Stimulated activated effector memory CD8-positive, alpha-beta T cell treated with anti-CD3 and anti-CD28 coated beads, Interleukin-12 subunit alpha, Interleukin-12 subunit beta, amount 100 ng/mL, for 72 hours (primary cell): Measurements from ENCODE around the gene TMTC1.

ENCODE experiments used
- ATAC-seq: fragments of 150-1000 bp; cut with Tn5 transposase; 2 replicates; pipeline ENCODE4 v1.10.0; 2021
- DNase-seq, 2 donors: peaks; one replicate each; pipeline ENCODE4 v3.0.0; 2021 to 2022; ENCODE audit warnings: low spot score in 2 of 2
- H3K27ac Mint-ChIP-seq: one replicate; pipeline ENCODE4 v1.8.0; 2022; ENCODE audit warnings: mild to moderate bottlenecking, mixed read lengths
- H3K36me3 Mint-ChIP-seq: one replicate; pipeline ENCODE4 v1.8.0; 2022; ENCODE audit warnings: mild to moderate bottlenecking, mixed read lengths
- H3K4me1 Mint-ChIP-seq: one replicate; pipeline ENCODE4 v1.8.0; 2022; ENCODE audit warnings: mixed read lengths
- H3K4me3 Mint-ChIP-seq: one replicate; pipeline ENCODE4 v1.8.0; 2022; ENCODE audit warnings: mild to moderate bottlenecking, mixed read lengths
- H3K9me3 Mint-ChIP-seq: one replicate; pipeline ENCODE4 v1.8.0; 2022; ENCODE audit warnings: mixed read lengths

Gene TMTC1

DNA sequence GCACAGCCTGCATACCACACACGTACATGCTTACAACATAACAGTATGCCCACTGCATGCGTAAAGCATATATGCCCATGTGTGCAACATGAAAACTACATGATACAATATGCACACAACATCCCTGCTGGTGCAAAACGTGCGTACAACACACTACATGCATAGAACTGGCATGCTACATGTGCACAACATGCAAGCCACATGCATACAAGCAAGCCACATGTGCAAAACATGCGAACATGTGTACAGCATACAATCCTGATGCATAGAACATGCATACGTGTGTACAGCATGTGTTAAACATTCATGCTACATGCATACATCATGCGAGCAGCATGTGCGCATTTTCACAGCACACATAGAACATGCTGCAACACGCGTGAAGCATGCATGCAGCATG, 8.4 kb upstream of the TMTC1 start:
- no peak overlapping the region for H3K27ac Mint-ChIP-seq
- ATAC-seq (no peak), DNase-seq (no peak)
- no peaks in the 10 kb centered on the region for H3K36me3 Mint-ChIP-seq
- no peak overlapping the region for H3K4me3 Mint-ChIP-seq
- no peaks in the 10 kb centered on the region for H3K4me1 Mint-ChIP-seq
- H3K9me3 Mint-ChIP-seq, result peaks cover 9% of the 10 kb centered on the region

DNA sequence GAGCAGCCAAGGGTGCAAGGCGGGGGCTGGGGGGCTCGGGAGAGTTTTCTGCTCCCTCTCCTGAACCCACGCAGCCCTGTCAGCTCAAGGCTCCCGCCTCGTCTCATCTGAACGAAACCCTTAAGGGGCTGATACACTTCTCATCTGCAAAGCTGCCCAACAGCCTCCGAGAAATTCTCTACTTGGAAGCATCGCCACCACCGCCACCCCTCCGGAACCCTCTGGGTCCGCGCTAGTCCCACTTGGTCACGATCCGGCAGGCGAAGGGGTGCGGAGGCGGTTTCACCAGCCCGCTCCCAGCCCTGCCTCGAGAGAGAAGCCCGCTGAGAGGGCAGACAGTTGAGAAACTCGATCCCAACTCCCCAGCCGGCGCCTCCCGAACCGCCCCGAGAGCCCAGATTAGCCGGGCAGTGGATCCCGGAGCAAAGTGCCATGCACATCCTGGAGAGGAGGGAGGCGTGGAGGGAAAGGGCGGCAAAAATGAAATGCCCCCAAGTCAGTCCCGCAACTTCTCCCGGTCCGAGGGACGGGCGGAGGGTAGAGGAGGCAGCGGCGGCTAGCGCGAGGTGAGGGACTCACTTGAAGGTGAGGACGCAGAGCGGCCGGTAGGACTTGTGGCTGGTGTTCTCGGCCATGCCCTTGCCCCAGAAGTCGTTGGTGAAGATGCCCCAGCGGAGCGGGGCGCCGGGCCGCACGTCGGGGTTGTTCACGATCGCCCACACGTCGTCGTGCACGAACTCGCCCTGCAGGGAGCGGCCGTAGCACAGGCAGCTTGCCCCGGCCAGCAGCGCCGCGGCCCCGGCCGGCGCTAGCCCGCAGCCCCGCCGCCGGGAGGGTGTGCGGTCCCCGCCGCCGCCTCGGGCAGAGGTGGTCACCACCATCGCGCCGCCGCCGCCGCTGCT, 620 bp downstream of the TMTC1 start:
- Mint-ChIP-seq H3K27ac (no peak overlapping the region), H3K4me1 (no peaks in the 10 kb centered on the region), H3K9me3 (peaks cover 7% of the 10 kb centered on the region), H3K4me3 (no peak overlapping the region), H3K36me3 (no peaks in the 10 kb centered on the region)
- ATAC-seq (peak; percentile 8), DNase-seq (no peak)

DNA sequence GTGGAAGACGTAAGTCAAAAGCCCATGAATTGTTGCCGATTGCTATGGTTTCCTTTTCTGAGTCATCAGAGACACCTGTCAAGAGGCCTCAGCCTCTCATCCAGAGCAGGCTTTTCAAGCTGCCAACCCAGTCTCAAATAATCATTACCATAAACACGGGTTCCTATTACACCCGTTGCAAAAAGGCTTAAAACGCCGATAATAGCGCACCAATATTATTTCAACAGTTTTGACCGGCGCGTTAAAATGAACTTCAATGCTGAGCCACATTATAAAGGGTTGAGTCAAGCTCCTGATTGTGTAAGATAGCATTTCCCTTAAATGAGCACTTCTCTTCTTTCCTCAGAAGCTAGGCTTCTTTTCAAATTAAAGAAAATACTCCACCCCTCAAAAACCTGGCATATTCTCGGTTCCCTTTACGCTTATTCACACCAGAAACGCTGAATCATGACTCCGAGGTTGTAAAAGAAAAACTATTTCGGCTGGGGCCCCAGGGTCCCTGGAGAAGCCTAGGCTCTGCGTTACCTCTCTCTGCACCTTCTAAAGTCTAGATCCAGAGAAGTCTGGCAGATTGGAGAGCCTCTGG, 1.4 kb downstream of the TMTC1 start:
- Mint-ChIP-seq H3K36me3 (no peaks in the 10 kb centered on the region), H3K4me3 (no peak overlapping the region), H3K27ac (no peak overlapping the region), H3K9me3 (peaks cover 7% of the 10 kb centered on the region), H3K4me1 (no peaks in the 10 kb centered on the region)
- ATAC-seq (no peak), DNase-seq (no peak)

DNA sequence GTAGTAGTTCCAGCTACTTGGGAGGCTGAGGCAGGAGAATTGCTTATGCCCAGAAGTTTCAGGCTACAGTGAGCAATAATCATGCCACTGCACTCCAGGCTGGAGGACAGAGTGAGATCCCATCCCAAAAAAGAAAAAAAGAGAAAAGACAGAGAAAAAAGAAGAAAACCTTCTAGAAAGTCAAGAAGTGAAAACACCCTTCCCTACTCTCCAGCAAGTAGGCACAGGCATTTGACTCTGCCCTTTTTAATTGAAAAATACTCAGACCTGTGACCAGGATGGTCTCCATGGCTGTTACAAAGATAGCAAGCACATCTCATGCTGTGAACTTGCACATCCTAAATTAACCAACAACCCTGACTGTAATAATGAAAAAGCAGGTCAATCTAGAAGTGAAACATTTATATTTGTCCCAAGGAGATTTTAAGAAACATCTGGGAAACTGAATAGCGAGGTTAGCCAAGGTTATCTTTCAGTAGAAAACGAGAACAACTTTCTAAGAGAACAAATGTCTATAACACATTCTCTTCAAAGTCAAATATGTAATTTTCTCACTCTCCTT, 2.0 kb downstream of the TMTC1 start:
- H3K4me3 Mint-ChIP-seq, result no peak overlapping the region
- no peak for ATAC-seq
- no peaks in the 10 kb centered on the region for H3K36me3 Mint-ChIP-seq
- H3K27ac Mint-ChIP-seq, result no peak overlapping the region
- DNase-seq, result no peak
- H3K4me1 Mint-ChIP-seq, result no peaks in the 10 kb centered on the region
- peaks cover 7% of the 10 kb centered on the region for H3K9me3 Mint-ChIP-seq

DNA sequence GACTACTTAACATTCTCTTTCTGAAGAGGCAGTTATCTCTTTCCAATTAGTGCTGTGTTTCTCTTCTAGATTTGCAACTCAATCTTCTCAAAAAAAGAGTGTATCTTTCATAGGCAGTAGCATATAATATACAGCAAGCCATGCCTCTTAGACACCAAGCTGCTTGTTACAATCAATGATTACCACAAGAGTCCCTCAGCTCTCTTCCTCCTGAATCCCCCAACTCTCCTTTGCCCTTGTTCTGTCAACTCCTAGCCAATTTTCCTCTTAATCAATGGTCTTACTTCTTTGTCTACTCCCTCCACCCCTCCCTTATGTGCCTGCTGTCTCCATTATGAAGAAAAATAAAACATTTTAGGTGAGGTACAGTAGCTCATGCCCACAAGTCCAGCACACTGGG, 2.6 kb downstream of the TMTC1 start:
- Mint-ChIP-seq H3K4me3 (no peak overlapping the region), H3K9me3 (peaks cover 10% of the 10 kb centered on the region), H3K27ac (no peak overlapping the region), H3K4me1 (no peaks in the 10 kb centered on the region), H3K36me3 (no peaks in the 10 kb centered on the region)
- ATAC-seq, result no peak
- DNase-seq, result no peak

DNA sequence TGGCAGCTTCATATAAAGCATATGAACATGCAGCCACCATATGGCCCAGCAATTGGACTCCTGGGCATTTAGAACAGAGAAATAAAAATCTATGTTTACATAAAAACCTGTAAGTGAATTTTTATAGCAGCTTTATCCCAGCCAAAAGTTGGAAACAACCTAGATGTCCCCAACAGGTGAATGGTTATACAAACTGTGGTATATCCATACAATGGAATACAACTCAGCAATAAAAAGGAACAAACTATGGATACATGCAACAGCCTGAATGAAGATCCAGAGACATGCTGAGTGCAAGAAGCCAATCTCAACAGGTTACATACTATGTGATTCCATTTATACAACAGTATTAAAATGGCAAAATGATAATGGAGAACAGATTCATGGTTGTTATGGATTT, 3.7 kb downstream of the TMTC1 start:
- DNase-seq (no peak), ATAC-seq (no peak)
- Mint-ChIP-seq H3K9me3 (peaks cover 10% of the 10 kb centered on the region), H3K4me3 (no peak overlapping the region), H3K27ac (no peak overlapping the region), H3K4me1 (no peaks in the 10 kb centered on the region), H3K36me3 (no peaks in the 10 kb centered on the region)

DNA sequence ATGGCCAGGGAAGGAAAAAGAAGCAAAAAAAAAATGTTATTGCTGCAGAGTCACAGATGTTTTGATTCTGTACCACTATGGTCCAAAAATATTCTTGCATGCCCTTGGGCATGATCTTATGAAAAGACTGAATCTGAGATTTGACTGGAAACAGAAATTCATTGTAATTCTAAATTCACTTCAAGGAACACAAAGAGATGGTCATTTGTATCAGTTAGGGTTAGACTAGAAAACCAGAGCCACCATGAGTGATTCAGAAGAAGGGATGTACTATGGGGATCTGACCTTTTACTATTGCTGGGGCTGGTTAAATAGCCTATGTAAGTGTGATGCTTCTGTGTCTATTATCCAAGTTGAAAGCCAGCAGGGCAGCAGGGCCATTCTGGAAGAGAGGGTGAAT, 5.2 kb downstream of the TMTC1 start:
- no peaks in the 10 kb centered on the region for H3K36me3 Mint-ChIP-seq
- H3K27ac Mint-ChIP-seq, result no peak overlapping the region
- no peak for DNase-seq
- peaks cover 13% of the 10 kb centered on the region for H3K9me3 Mint-ChIP-seq
- H3K4me1 Mint-ChIP-seq, result no peaks in the 10 kb centered on the region
- no peak overlapping the region for H3K4me3 Mint-ChIP-seq
- no peak for ATAC-seq

DNA sequence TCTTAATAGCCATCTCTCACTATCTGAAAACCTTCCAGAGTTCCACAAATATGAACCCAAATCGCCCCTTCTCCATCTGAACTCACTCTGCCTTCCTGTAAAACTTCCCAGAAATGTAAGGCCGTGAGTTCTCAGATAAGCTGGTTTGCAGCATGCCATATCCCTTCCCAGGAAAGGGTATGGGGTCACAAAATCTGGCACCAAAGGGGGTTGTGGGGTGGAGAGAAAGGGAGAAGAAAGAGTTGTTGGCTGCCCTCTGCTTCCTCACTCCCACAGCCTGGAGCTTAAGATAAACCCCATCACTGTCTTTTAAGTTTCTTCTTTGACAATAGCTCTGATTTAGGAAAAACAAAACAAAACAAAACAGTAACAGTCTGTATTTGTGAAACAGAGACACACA, 10.7 kb downstream of the TMTC1 start:
- Mint-ChIP-seq H3K4me3 (no peak overlapping the region), H3K4me1 (no peaks in the 10 kb centered on the region), H3K9me3 (peaks cover 9% of the 10 kb centered on the region), H3K27ac (no peak overlapping the region), H3K36me3 (no peaks in the 10 kb centered on the region)
- DNase-seq, result no peak
- ATAC-seq, result no peak

DNA sequence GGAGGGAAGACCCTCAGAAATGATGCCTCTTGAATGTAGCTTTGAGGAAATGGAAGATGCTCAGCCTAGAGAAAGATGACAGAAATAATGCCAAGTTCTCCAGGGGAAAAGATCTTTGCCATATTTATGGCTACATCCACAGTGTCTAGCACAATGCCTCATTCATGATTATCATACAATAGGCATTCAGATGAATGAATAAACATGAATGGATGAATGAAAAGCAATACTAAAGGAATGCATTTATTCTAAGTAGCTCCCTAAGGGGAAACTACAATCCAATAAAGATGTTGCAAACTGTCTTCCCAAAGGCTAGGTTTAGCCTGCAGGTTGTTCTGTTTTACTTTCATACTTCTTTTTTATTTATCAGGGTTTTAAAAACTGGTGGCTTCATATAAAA, 12.0 kb downstream of the TMTC1 start:
- no peaks in the 10 kb centered on the region for H3K36me3 Mint-ChIP-seq
- DNase-seq, result no peak
- no peak overlapping the region for H3K4me3 Mint-ChIP-seq
- H3K4me1 Mint-ChIP-seq, result no peaks in the 10 kb centered on the region
- ATAC-seq, result no peak
- H3K27ac Mint-ChIP-seq, result no peak overlapping the region
- peaks cover 8% of the 10 kb centered on the region for H3K9me3 Mint-ChIP-seq

DNA sequence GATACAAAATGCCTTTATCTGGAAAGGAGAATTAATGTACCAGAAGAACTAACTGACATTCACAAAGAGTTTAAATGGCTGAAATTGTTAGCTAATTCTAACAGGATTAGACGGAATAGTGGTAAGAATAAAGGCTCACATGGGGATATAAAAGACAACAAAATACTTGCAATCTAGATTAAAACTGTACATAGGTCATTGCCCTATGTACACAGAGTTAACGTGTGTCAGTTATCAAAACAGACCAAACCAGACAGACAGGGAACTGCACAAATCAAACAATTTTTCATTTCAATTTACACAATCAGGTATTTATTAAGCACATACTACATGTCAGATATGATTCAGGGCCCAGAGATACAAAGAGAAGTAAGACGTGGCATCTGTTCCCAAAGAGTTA, 12.6 kb downstream of the TMTC1 start:
- no peak overlapping the region for H3K27ac Mint-ChIP-seq
- no peaks in the 10 kb centered on the region for H3K4me1 Mint-ChIP-seq
- no peaks in the 10 kb centered on the region for H3K36me3 Mint-ChIP-seq
- H3K4me3 Mint-ChIP-seq, result no peak overlapping the region
- no peak for ATAC-seq
- no peak for DNase-seq
- peaks cover 6% of the 10 kb centered on the region for H3K9me3 Mint-ChIP-seq

DNA sequence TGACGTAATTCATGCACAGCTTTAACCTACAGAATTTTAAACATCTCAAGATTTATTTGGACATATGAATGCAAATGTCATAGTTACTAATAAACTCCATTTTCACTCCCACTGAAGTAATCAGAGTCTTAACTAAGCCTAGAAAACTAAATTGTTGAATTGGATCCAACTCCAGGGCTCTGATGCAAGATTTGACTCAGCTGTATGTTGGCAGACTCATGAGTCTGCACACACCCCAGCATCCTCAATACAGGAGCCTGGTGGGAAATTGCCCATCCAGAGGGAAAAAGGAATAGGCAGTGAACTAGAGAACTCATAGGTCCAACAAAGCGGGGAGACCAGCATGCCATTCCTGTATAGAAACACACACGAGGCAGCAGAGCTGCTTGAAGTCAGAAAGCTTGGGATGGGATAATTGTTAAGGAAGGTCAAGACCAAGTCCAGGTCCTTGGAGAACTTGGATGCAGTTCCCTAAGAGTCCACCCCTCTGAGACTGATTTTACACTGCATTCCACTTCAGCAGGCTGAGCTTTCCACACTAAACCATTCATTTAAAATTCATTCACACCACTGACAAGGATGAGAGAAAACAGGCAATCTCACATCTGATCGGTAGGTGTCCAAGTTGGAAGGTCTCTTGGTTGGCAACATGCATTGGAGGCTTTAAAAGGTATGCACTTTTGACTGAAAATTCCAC, 14.4 kb downstream of the TMTC1 start:
- Mint-ChIP-seq H3K27ac (no peak overlapping the region), H3K36me3 (no peaks in the 10 kb centered on the region), H3K9me3 (peaks cover 3% of the 10 kb centered on the region), H3K4me3 (no peak overlapping the region), H3K4me1 (no peaks in the 10 kb centered on the region)
- no peak for ATAC-seq
- DNase-seq, result no peak

DNA sequence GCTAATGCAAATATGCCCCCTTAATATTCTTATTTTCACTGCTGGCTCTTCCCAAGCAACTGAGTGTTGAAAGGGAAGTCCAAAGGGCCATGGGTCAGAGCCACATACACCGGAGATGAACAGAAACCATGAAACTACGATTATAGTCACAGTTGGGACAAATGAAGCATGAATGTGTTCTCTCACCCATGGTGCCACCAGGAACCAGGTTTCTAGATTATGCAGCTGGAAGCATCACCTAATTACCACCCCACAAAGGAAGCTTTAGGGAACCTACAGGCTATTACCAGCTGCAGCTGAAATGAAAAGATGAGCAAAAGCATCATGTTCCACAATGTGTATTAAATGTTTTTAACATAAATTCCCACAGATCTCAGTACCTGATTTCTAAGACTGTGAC, 15.4 kb downstream of the TMTC1 start:
- H3K4me1 Mint-ChIP-seq, result no peaks in the 10 kb centered on the region
- no peak for DNase-seq
- no peak overlapping the region for H3K27ac Mint-ChIP-seq
- H3K9me3 Mint-ChIP-seq, result peaks cover 3% of the 10 kb centered on the region
- no peak for ATAC-seq
- H3K36me3 Mint-ChIP-seq, result no peaks in the 10 kb centered on the region
- no peak overlapping the region for H3K4me3 Mint-ChIP-seq

DNA sequence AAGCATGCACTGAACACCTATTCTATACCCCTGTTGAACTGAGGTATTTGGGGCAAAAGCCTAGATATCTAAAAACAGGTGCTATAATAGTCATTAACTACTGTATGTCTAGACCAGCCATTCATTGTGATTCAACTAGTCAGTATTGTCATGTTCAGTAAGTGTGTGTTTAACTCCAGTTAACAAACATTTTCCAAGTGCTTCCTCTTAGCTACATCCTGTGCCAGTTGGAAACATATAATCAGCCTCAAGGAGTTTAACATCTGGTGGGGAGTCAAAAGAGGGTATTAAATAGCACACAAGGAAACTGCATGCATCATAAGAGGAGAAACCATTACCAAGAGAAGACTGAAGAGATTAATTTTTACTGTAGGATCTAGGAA, 20.4 kb downstream of the TMTC1 start:
- Mint-ChIP-seq H3K9me3 (no peaks in the 10 kb centered on the region), H3K4me1 (no peaks in the 10 kb centered on the region), H3K4me3 (no peak overlapping the region), H3K36me3 (no peaks in the 10 kb centered on the region), H3K27ac (no peak overlapping the region)
- DNase-seq (no peak), ATAC-seq (no peak)

DNA sequence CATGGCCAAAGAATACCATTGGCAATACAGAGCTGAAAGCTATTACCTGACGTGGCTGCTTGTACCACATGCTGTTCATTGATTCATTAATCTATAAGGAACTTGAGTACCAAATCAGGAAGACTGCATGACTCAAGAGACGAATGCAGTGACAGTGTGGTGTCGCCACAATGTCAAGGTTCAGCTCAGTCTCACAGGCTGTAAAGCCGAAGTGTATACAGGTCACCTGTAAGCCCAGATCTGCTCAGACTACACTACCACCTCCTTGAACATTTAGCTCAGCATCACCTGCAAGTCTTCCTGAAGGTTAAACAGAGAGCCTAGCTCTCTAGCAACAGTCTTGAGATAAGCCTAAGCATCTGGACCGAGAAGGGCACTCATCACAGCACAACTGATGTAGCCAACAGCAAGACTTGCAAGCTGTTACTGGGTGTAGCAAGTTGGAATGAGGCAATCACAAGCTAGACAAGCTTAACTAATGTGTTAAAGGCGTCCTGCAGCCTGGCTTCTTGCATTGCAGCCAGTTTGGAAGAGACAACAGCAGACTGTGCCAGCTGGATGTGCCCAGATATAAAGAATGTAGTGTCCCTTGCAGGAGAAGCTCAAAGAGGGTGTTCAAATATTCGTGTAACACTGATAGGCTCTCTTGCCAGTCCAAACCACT, 21.0 kb downstream of the TMTC1 start:
- H3K36me3 Mint-ChIP-seq, result no peaks in the 10 kb centered on the region
- no peaks in the 10 kb centered on the region for H3K4me1 Mint-ChIP-seq
- no peak overlapping the region for H3K27ac Mint-ChIP-seq
- ATAC-seq (peak; percentile 26), DNase-seq (no peak)
- H3K9me3 Mint-ChIP-seq, result no peaks in the 10 kb centered on the region
- no peak overlapping the region for H3K4me3 Mint-ChIP-seq

DNA sequence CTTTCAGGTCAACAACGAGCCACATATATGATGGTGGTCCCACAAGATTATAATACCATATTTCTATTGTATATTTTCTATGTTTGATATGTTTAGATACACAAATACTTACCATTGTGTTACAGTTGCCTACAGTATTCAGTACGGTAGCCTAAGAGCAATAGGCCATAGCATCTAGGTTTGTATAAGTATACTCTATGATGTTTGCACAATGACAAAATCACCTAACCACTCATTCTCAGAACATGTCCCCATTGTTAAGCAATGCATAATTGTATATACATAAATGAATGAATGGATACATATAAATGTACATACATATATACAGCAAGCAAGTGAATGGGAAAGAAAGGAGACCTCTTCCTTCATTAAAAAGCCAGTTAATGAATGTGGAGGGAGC, 23.8 kb downstream of the TMTC1 start:
- no peaks in the 10 kb centered on the region for H3K36me3 Mint-ChIP-seq
- DNase-seq (no peak), ATAC-seq (no peak)
- H3K27ac Mint-ChIP-seq, result no peak overlapping the region
- no peak overlapping the region for H3K4me3 Mint-ChIP-seq
- no peaks in the 10 kb centered on the region for H3K9me3 Mint-ChIP-seq
- H3K4me1 Mint-ChIP-seq, result no peaks in the 10 kb centered on the region
